Esophagus mucosa (tissue), 1 donor: ENCODE data around the gene ZNF234. TPM values are rescaled to one million over a fixed set of nuclear protein-coding genes. Genes with fewer than 3 reads are reported as not detected.
"Not testable (repeated sequence)": the region's sequence is repeated elsewhere in the genome, so short reads cannot be mapped to it uniquely, and the experiment has no call there.

Experiments
- ATAC-seq: fragments of 200-7000 bp; cut with Tn5 transposase; one replicate; pipeline ENCODE4 v1.9.1; 2020
- total RNA-seq: library from RNA; stranded (reverse); gene quantifications from one replicate; pipeline ENCODE4 v1.2.4, GENCODE V29; 2023
- donor health status: DM: yes; HTN: yes; CAD: no.

Gene ZNF234
- 3.0 TPM for total RNA-seq

GRCh38 chr19:44141191-44142058, at the start of gene ZNF234:
ZNF234 (plus strand) TSS chr19:44141554; CDS start chr19:44144633, 3,079 bp downstream.
- peak; percentile 81 for ATAC-seq

GRCh38 chr19:44092108-44092507, 49.2 kb upstream of the ZNF234 start:
- no peak for ATAC-seq

GRCh38 chr19:44093931-44094765, 47.2 kb upstream of the ZNF234 start, which contains the start of gene ZNF224:
ZNF224 (plus strand) TSS chr19:44094361; CDS start chr19:44097874, 3,513 bp downstream.
- peak; percentile 96 for ATAC-seq

- no peak for ATAC-seq
These were observed 33.6 kb upstream of the ZNF234 start for GRCh38 chr19:44107751-44108150.

GRCh38 chr19:44109458-44109857, 31.9 kb upstream of the ZNF234 start:
- ATAC-seq: no peak

- no peak for ATAC-seq
These were observed 29.4 kb upstream of the ZNF234 start for GRCh38 chr19:44111910-44112463.

GRCh38 chr19:44112802-44113137, 28.6 kb upstream of the ZNF234 start:
- ATAC-seq: no peak

GRCh38 chr19:44113138-44113783, 28.1 kb upstream of the ZNF234 start, which contains the start of gene ZNF225:
ZNF225 (plus strand) TSS chr19:44113399; CDS start chr19:44115828, 2,429 bp downstream.
- ATAC-seq: peak; percentile 99

GRCh38 chr19:44113784-44114390, 27.5 kb upstream of the ZNF234 start:
- ATAC-seq: no peak

GRCh38 chr19:44121162-44121561, 20.2 kb upstream of the ZNF234 start:
- ATAC-seq: not testable (repeated sequence)

- no peak for ATAC-seq
These were observed 9.4 kb upstream of the ZNF234 start for GRCh38 chr19:44131955-44132354.

GRCh38 chr19:44142059-44142433, 692 bp downstream of the ZNF234 start:
- no peak for ATAC-seq

- ATAC-seq: no peak
These were observed 8.4 kb downstream of the ZNF234 start for GRCh38 chr19:44149776-44150175.

GRCh38 chr19:44151491-44151890, 10.1 kb downstream of the ZNF234 start:
- no peak for ATAC-seq

- ATAC-seq: no peak
These were observed 15.1 kb downstream of the ZNF234 start for GRCh38 chr19:44156475-44156874.

- no peak for ATAC-seq
These were observed 22.4 kb downstream of the ZNF234 start for GRCh38 chr19:44163789-44164188.

GRCh38 chr19:44164327-44164672, 22.9 kb downstream of the ZNF234 start:
- ATAC-seq: no peak

- ATAC-seq: peak; percentile 100
These were observed 23.5 kb downstream of the ZNF234 start, which contains the start of gene ZNF226 for GRCh38 chr19:44164673-44165512. ZNF226 (plus strand) TSS chr19:44165100; CDS start chr19:44170081, 4,981 bp downstream.

GRCh38 chr19:44170660-44171059, 29.3 kb downstream of the ZNF234 start:
- not testable (repeated sequence) for ATAC-seq

- no peak for ATAC-seq
These were observed 35.2 kb downstream of the ZNF234 start for GRCh38 chr19:44176590-44176989.

- no peak for ATAC-seq
These were observed 39.6 kb downstream of the ZNF234 start for GRCh38 chr19:44180968-44181367.
